SKM-1 (cell line): ENCODE data around the gene FLNB.
A peak's percentile ranks its signal among the peaks of the same experiment; 100 is the strongest.
"Not testable (repeated sequence)": the region's sequence is repeated elsewhere in the genome, so short reads cannot be mapped to it uniquely, and the experiment has no call there.

Experiments
- DNase-seq: peaks from one replicate; lab custom pipeline; 2025; ENCODE audit not compliant: unreplicated experiment; lab: John Stamatoyannopoulos, UW

Gene FLNB

GRCh38 chr3:58198804-58199203 is 190.6 kb downstream of the FLNB start:
- DNase-seq = no peak

- no peak for DNase-seq
Observed at GRCh38 chr3:58200121-58200709, 192.0 kb downstream of the FLNB start.

GRCh38 chr3:58200846-58201355 is 192.7 kb downstream of the FLNB start:
- no peak for DNase-seq

GRCh38 chr3:58201451-58201850 is 193.2 kb downstream of the FLNB start:
- not testable (repeated sequence) for DNase-seq

GRCh38 chr3:58202917-58203360 is 194.7 kb downstream of the FLNB start:
- no peak for DNase-seq

- no peak for DNase-seq
Observed at GRCh38 chr3:58203541-58203940, 195.3 kb downstream of the FLNB start.

- DNase-seq = no peak
Observed at GRCh38 chr3:58204720-58205119, 196.5 kb downstream of the FLNB start.

- no peak for DNase-seq
Observed at GRCh38 chr3:58205981-58206380, 197.8 kb downstream of the FLNB start.

GRCh38 chr3:58206406-58207011 is 198.3 kb downstream of the FLNB start:
- no peak for DNase-seq

GRCh38 chr3:58207954-58208353 is 199.7 kb downstream of the FLNB start:
- no peak for DNase-seq

GRCh38 chr3:58209933-58210332 is 201.7 kb downstream of the FLNB start:
- no peak for DNase-seq

- no peak for DNase-seq
Observed at GRCh38 chr3:58210761-58211460, 202.7 kb downstream of the FLNB start, which contains the start of gene DNASE1L3. DNASE1L3 (minus strand) TSS chr3:58210972; CDS start chr3:58210906, 66 bp downstream.

GRCh38 chr3:58214484-58215316 is 206.5 kb downstream of the FLNB start:
- no peak for DNase-seq

GRCh38 chr3:58215317-58216025 is 207.2 kb downstream of the FLNB start:
- DNase-seq = no peak

- DNase-seq = no peak
Observed at GRCh38 chr3:58216496-58217195, 208.4 kb downstream of the FLNB start.

- peak; percentile 66 for DNase-seq
Observed at GRCh38 chr3:58217209-58217811, 209.1 kb downstream of the FLNB start.

- DNase-seq = no peak
Observed at GRCh38 chr3:58218904-58219303, 210.7 kb downstream of the FLNB start.
